HG02943 (cell line): ENCODE measurements around the gene DLL4.

Source experiments
- ATAC-seq: cut with Tn5 transposase; IDR thresholded peaks from one replicate; pipeline ENCODE4 v1.9.1; 2021; ENCODE audit warnings: mild to moderate bottlenecking, low read depth, moderate library complexity; ENCODE audit not compliant: unreplicated experiment

DLL4 gene

DNA sequence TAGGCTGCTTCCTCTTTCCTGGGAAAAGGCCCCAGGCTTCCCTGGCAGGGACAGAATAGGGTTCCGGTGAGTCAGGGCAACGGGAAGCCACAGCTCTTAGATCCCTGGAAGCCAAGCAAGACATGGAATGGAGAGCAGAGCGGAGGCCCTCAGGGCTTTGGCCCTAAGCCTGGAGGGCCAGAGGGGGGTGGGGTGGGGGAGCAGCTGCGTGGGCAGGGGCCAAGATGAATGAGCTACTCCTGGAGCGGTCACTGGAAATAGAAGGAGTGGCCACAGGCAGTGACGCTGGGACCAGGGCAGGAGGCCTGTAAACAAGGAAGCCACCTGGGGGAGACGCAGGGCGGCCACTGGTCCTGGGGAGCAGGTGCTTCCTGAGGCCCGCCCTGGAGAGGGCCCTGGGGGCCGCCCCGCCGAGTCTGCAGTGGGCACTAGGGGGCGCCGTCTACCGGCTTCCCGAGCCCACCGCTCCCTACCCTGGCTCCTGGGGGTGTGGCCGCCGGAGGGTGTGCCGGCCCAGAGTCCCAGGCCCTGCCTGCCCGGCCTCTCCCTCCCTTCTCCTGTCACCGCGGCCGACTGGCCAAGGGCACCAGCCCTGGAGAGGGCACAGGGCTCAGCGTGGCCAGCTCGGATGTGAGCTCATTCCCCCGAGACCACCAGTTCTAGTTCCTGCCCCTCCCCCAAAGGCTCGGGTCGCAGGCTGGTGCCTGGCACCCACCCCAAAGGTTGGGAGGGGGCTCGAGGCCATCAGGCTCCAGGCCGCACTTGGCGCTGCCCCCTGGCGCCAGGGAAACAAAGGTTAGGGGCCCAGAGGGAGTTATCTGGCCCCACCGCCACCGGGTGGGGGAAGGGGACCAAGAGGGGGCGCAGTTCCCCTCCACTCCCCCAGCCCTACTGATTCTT is 22.8 kb upstream of the DLL4 start:
- ATAC-seq = peak; percentile 51

DNA sequence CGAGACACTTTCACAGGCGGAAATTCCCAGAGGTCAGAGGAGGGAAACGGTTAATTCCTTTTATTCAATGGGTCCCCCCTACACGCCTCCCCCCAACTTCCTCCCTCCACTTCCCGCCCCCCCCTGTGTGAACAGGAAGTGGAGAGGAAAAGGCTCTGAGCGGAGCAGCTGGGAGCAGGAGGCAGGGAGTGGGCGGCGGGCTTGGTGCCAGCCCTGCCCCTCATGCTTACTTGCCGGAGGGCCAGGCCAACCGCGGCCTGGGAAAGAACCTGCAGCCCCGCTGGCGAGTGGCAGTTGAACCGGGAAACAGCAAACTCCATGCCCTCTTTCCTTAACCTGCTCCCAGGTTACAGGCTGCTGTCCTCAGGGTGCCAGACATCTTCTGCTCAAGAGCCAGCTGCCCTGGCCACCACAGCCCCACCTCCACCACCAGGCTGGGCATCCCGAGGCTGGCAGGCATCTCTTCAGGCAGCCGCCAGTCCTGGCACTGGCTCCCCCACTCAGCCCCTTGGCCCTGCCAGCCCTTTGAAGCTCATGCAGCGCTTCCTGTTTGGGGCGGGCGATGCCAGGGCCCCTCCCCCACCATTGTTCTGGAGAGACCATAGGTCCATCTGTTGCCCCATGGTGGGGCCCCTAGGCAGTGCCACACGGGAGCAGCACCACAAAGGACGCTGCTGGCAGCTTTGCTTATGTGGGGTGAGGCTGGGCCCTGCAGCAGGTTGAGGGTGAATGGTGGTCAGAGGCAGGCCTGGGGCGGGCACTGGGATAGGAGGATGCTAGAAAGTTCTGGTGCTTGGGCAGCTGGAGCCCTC is 21.9 kb upstream of the DLL4 start:
- ATAC-seq = no peak

DNA sequence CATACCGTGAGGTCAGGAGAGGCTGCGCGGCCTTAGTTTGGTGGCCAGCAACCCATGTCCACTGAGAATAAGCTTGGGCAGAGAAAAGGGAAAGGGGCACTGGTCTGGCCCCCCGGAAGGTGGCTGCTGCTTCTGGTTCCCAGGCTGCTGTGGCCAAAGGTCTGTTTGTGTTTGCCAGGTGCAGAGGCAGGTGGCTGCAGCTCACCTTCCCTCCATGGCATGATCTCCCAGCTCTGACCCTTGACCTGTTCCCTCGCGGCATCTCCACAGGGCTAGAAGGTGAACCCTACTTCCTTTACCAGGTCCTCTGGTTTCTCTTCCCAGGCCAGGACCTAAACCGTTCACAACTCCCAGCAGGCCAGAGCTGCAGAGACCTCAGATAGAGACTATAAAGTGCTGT is 21.0 kb upstream of the DLL4 start:
- no peak for ATAC-seq

DNA sequence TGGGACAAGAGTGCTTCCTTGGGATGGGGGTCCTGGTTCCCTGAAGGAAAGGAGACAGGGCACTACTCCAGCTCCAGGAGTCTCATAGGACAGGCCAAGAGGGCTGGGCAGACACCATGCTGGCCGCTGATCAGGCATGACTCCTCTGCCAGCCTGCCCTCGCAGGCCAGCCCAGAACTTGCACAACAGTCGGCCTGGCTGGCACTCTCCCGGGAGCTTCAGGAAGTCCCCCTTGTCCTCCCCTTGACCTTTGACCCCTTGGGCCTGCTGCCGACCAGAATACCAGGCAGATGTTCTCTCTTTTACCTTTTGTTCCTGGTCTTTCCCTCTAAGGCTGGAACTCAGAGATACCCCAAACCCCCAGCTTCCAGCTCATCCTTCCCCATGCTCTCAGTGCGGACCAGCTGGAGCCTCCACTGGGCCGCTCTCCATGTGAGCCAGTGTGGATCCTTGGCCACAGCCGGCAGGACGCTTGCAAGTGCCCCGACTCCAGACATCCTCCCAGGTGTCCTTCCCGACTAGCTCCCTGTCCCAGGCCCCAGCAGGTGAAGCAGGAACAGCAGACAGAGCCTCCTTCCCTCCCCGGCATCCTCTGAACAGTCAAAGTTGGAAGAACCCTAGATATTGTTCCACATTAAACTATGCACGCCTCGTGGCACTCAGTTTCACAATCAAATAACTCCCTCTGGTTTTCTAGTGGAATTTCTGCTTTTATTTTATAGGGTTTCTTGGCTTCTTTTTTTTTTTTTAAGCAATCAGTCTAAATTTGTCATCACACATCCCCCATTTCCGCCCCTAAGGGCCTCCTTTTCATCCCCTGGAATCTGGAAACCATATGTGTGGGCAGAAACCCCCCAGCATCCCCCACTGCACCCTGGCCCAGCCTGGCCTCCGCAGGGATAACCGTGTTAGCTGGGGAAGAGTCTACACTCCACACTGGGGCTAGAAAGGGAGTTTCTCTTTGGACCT is 19.2 kb upstream of the DLL4 start:
- ATAC-seq = no peak

DNA sequence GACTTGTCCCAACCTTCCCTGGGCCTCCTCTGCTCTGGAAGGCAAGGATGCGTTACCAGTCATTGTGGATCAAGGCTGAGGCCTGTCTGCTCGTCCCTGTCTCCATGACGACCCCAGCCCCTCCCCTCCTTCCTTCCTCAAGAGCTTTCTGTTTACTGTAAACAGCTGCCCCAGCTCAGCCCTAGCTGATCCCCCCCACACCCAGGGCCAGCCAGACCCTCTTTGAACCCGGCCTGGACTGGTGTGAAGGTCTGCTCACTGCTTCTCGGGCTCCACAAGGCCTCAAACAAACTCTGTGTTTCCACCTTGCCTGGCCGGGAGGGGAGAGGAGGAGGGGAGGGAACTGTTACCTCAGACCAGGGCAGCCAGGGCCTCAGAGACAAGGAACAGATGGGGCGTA is 18.0 kb upstream of the DLL4 start:
- ATAC-seq = no peak

DNA sequence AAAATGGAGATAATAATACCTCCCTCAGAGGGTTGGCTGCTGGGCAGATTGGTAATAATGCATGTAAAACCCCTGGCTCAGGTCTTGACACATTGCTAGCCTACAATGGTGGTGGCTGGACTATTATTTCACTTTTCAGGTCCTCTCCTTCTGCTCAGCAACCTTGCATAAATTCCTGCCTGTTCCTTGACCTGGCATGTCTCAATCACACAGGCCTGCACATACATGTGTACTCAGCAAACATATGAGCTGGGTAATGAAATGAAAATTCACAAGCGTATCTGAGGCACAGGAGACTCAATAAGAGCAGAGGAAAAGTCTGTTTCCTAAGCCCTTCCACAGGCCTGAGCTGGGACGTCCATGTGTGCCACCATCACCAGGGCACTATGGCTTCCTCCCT is 17.4 kb upstream of the DLL4 start:
- ATAC-seq = no peak

DNA sequence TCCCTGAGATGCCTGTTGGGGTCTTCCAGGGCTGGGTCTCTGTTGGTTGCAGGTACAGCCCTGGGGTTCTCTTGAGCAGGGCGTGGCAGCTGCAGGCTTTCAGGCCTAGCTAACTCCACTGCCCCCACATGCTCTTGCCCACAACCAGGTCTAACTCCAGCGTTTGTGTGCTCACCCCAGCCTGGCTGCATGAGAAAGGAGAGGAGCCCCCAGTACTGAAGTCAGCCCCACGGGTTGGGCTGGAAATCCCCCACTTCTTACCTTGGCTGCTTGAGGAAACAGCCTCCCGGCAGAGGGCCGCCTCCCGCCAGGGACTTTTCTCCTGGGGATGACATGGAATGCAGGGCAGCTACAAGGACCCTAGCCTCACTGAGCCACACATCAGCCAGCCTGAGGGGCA is 16.7 kb upstream of the DLL4 start:
- no peak for ATAC-seq

DNA sequence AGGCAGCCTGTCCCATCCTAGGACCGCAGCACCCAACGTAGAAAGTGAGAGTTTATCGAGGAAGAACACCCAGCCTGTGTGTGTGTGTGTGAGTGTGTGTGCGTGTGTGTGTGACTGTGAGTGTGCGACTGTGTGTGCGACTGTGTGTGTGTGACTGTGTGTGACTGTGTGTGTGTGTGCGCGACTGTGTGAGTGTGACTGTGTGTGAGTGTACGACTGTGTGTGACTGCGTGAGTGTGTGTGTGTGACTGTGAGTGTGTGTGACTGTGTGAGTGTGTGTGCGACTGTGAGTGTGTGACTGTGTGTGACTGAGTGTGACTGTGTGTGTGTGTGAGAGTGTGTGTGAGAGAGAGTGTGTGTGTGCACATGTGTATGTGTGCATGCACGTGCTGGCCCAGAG is 15.1 kb upstream of the DLL4 start:
- ATAC-seq = no peak

DNA sequence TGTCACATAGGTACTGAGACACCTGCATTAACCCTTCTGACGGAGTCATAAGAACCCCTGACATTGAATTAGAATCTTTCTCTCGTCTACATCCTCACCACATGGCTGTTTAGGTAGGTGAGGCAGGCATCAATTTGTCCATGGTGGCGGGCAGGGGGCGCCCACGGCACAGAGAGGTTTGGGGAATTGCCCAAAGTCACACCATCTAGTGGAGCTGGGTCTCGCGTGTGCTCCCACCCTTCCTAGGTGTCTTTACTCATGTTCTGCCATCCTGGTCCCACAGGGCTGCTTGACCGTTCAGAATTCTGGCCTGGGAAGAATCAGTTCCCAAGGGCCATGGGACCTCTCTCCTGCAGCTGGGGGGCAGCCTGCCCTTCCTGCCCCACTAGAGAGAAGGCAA is 14.7 kb upstream of the DLL4 start:
- no peak for ATAC-seq

DNA sequence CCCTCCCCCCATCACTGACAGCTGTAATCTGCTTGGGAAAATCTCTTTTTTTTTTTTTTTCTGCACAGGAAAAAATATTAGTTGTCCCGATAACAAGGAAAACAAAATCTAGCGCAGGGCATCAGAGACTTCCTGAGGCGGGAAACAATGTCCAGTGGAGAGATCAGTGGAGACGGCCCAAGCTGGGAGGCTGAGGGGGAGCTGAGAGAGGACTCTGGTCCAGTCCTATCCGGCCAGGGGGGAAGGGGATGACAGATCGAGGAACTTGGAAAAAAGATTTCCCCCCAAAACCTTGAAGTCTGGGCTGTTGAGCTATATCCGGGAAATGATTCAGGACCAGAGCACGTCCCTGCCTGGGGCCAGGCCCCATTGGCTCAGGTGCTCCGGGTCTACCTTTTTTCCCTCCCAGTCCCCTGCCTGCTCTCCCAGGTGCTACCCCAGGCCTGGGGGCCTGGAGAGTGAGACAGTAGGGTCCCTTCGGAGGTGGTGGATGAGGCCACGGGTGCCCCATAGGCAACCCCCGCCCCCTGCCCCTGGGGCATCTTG is 14.0 kb upstream of the DLL4 start:
- no peak for ATAC-seq

DNA sequence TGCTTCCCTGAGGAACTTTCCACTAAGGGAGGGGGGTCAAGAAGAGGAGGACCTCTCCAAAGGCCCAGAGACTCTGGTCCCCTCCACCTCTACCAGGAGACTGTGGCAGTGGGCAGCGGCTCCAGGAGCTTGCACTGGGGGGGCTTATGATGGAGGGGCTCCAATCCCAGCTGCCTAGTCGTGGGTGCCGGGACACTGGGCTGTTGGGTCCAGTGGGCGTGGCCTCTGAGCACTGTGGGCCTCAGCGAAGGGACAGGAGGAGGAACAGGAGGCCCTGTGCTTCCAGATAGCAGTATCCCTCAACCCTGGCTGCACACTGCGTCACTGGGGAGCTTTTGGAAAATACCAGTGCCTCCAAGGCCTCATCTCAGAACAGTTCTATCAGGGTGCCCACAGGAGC is 13.5 kb upstream of the DLL4 start:
- ATAC-seq = no peak

DNA sequence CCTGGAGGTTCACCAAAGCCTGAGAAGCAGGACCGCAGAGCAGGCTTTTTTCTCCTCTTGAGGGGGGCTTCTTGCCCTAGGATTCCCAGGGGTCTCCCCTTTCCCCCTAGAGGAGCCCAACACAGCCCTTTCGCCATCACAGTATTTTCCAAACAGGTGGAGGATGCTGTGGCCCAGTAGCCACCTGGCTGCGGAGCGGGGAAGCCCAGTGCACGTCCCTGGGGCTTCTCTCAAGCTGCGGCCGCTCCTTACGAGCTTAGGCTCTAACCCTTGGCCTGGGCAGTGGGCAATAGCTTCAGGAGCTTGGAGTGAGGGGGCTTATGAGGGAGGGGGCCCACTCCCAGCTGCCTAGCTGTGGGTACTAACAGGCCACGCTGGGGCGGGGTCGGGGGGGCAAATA is 11.6 kb upstream of the DLL4 start:
- ATAC-seq = no peak

DNA sequence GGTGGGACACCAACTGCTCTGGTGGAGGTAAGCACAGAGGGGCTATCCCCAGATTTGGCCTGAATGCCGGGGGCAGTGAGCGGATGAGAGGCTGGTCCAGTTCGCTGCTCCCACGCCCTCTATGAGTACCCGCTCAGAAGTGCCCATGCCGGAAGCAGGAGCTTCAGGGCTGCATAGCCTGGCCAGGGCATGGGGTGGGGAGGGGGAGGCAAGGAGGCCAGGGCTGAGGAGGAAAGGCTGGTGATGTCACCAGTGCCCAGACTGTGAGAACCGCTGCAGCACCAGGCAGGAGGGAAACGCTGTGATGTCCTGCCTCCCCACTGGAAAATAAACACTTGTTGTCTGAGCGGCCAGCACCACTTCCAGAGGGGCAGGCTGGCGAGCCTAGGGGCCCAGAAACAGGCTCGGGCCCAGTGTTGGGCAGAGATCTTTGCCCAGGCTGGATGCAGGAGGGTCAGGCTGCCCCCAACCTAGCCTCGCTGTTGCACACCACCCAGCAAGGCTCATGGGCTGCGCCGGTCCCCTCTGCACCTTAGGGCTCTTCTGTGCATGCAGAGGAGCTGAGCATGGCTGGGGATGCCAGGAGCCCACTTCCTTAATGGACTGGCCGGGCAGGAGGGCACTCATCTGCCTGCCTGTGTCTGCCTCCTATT is 10.9 kb upstream of the DLL4 start:
- no peak for ATAC-seq

DNA sequence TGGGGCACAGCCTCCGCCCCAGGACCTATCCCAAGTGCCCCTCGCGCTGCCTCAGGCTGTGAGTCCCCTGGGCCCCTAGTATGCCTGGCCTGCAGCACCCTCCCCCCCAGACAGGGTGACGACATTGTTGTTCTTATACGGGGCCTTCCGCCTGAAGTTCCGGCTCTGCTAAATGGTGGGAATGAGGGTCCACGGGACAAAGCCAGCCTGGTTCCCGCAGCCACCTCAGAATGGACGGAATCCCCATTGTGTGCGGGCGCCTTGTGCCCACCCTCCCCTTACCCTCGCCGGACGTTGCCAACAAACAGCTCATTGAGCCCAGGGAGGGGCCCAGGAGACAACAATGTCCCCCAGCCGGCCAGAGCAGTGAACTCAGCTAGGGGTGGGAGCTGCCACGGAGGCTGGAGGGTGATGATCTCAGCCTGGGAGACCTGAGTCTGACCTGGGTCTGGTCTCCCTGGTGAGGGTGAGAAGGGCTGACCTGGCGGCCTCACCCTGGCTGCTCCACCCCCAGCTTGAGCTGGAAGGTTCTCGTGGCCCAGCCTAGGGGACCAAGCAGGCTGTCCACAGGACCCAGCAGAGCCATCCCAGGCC is 10.2 kb upstream of the DLL4 start:
- no peak for ATAC-seq

DNA sequence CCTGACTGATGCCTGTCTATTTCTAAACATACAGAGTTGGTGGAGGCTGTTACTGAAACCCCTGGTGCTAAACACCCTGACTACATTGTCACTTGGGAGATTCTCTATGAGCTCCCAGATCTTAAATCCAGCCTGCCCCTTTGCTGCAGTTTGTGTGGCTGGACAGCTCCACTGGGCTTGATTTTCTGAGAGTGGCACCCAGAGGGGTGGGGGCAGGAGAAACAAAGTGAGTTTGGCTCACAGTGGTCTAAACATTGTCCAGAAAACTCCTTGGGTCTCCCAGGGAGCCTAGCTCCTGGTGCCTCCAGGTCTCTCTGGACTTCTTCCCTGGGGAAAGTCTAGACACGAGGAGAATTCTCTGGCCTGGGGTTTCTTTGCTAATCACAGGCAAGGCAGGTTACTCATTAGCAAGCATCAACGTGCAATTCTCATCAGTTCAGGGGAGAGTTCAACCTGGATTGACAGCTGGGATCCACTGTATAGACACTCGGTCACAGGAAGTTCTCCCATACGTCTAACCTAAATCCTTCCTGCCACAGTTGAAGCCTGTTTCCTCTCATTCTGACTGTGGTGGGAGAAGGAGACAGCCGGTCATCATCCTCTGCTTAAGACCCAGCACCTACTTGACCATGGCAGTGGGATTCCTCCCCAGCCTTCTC is 7.1 kb upstream of the DLL4 start:
- ATAC-seq = no peak

DNA sequence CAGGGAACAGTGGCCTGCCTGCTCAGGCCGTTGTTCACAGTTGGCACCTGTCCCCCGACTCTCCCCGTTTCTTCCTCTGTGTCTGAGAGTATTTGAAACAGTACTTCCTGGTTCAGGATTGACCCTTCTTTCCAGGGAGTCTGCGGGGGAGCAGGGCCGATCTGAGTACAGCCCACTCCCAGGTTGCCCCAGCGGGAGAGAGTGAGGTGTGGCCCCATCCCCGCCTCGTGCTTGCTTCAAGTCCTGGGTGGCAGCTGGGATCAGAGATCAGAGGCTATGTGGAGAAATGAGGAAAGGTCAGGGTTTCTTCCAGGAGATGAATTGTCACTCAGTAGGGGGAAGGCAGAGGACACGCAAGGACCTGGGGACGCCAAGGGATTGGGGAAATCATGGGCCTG is 6.5 kb upstream of the DLL4 start:
- ATAC-seq = no peak

DNA sequence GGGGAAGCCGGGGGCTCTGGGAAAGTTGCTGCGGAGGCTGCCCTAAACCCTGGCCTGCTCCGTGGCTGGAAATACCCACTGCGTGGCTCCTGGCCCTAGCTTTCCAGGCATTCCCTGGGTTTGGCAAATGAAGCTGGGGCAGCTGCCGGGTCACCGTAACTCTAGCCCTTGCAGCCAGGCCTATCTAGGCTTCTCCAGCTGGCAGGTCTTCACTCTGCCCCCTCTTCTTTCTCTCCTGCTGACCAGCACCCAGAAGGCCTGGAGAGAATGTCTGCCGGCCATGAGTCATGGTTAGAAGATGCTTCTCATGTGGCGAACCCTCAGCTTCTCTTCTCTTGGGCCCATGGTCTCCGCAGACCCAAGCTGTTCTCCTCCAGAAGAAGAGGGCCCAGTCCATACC is 5.6 kb upstream of the DLL4 start:
- no peak for ATAC-seq

DNA sequence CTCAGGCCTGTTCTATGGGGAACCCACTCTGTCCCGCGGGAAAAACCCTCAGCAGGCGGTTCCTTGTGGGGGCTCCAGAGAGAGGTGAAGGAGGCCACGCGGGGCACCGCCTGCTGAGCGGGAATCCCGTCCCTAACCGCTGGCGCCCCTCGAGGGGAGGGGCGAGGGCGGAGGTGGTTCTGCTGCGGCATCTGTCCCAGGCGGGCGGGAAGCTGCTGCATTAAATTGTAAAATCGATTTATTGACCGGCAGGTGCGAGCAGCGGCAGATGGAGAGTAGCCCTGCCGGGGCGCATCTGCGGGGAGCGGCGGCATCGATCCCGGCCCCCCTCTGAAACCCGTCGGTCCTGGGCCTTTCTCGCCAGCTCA is 3.7 kb upstream of the DLL4 start:
- ATAC-seq = no peak
